Stimulated activated CD8-positive, alpha-beta memory T cell treated with anti-CD3 and anti-CD28 coated beads, Interleukin-15, amount 100 ng/mL, for 1 hour (primary cell): ENCODE results near the gene GRB10.
"Not testable (repeated sequence)": the region's sequence is repeated elsewhere in the genome, so short reads cannot be mapped to it uniquely, and the experiment has no call there.

Experiments
- DNase-seq: peaks from one replicate; pipeline ENCODE4 v3.0.0-alpha.2; 2020; ENCODE audit warnings: low read depth

The GRB10 gene

GRCh38 chr7:50778189-50778588 lies 4.5 kb downstream of the GRB10 start:
- no peak for DNase-seq

DNA sequence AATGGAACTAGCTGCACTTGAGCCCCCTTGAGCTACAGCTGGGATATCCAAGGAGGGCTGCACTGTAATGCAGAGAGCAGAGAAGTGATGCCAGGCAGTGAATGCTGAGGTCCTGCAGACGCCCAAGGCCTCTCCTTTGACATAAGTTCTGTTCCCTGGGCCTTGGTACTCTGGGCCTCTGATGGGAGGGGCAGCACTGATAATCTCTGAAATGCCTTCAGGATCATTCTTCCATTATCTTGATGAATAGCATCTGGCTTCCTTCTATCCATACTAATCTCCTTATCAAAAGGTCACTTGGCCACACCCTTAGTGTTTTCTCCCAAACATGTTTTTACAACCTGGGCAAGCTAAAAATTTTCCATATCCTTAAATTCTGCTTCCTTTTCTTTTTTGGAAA lies 6.9 kb downstream of the GRB10 start:
- DNase-seq, result no peak

- no peak for DNase-seq
Observed at GRCh38 chr7:50775231-50775630, 7.5 kb downstream of the GRB10 start.

DNA sequence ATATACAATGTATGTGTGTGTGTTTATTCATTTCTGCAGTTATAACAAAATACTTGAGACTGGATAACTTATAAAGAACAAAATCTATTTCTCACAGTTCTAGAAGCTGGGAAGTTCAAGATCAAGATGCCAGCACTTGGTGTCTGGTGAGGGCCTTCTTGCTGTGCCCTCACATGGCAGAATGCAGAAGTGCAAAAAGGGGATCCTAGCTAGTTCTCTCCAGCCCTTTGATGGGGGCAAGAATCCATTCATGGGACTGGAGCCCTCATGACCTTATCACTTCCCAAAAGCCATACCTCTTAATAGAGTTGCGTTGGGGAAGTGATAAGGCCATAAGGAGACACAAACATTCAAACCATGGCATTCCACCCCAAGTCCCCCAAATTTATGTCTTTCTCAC lies 8.4 kb downstream of the GRB10 start:
- no peak for DNase-seq

- not testable (repeated sequence) for DNase-seq
Observed at GRCh38 chr7:50773071-50773470, 9.6 kb downstream of the GRB10 start.

- no peak for DNase-seq
Observed at GRCh38 chr7:50771120-50772002, 11.3 kb downstream of the GRB10 start.

- no peak for DNase-seq
Observed at GRCh38 chr7:50768485-50769474, 13.9 kb downstream of the GRB10 start.

DNA sequence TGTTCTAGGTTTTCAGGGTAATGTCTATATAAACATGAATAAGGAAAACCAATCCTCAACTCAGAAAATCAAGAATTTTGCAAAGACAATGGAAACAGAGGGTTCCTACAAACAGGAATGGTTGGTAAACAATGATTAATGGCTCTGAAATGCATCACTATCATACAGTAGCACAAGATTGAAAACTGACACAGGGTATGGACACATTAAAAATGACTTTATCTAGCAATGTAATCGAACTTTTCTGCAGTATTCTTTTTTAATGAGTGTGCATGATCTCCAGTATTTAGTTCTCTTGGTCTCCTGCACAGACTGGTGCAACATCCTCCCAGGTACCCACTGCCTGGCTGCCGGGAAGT lies 15.9 kb downstream of the GRB10 start:
- DNase-seq, result no peak

DNA sequence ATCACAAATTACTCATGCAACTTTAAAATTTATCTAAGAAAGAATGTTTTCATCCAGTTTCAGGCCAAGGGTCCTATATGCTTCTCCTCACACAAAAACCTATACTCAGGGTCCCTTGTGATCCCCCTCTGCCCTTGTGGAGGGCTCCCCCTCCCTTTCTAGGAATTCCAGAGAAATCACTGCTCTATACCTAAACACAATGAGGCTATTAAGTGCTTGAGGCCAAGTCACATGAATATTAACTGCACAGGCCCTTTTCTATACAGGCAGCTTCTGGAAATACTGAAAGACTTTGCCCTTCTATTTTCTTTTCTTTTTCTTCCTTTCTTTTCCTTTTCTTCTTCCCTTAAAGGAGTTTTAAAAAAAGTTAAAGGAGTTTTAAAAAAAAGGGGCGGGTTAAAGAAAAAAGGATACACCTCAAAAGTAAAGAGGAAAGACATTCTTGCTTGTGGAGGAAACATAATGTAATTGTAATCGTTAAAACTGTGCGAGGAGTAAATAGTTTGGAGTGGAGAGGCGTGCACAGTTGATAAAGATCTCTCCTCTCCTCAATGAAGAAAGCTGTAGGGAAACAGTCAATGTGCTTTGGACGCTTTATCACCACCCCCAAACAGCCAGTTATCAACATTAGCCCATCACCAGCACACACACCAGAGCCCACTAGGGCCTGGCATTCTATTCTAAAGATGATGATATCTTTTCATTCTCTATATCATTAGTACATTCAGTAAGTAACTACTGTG lies 16.4 kb downstream of the GRB10 start:
- no peak for DNase-seq

GRCh38 chr7:50762337-50762736 lies 20.4 kb downstream of the GRB10 start:
- no peak for DNase-seq

DNA sequence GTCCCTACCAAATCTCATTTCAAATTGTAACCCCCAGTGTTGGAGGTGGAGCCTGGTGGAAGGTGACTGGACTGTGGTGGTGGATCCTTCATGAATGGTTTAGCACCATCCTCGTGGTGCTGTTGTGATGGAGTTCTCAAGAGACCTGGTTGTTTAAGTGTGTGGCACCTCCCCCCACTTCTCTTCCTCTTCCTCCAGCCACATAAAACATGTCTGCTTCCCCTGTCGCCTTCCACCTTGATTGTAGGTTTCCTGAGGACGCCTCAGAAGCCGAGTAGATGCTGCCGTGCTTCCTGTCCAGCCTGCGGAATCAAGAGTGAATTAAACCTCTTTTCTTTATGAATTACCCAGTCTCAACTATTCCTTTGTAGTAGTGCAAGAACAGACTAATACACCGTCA lies 21.0 kb downstream of the GRB10 start:
- no peak for DNase-seq

DNA sequence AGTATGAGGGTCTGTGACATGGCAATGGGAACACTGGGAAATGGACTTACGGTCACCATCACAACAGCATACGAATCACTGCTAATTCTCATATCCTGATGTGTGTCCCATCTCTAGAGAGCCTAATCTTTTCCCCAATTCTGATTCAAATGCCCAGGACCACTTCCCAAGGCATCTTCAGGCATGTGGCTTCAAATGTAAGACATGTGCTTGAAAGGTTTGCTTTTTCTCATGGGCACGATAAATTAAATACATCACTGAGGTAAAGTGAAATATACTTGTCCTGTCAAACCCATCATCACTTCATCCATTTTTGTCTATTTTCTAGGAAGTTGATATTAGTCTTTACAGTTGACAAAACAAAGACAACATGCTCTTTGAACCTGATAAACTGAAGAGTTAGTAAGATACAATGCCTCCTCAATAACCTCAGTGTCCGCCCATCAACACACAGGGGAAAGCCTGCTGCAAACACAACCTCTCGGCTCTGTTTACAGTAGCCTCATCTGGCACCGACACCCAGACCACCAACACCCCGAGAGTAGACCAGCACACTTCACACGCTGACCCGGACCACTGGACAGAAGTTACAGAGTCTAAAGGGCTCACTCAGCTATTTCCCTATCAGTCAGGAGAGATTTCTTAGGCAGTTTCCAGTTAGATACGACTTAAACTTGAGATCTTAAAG lies 24.8 kb downstream of the GRB10 start:
- DNase-seq, result no peak

GRCh38 chr7:50756180-50756579 lies 26.5 kb downstream of the GRB10 start:
- DNase-seq, result no peak

DNA sequence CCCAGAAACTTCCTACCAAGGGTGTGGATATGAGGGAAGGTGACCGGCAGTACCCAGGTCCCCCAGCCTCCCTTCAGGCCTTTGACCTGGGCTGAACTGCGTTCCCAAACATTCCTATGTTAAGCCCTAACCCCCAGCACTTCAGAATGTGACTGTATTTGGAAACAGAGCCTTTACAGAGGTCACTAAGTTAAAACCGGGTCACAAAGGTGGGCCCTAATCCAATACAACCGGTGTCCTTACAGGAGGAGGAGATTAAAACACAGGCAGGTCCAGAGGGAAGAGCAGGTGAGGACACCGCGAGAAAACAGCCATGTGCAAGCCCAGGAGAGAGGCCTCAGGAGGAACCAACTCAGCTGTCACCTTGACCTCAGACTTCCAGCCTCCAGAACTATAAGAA lies 28.0 kb downstream of the GRB10 start:
- DNase-seq, result no peak

- no peak for DNase-seq
Observed at GRCh38 chr7:50754241-50754640, 28.5 kb downstream of the GRB10 start.

DNA sequence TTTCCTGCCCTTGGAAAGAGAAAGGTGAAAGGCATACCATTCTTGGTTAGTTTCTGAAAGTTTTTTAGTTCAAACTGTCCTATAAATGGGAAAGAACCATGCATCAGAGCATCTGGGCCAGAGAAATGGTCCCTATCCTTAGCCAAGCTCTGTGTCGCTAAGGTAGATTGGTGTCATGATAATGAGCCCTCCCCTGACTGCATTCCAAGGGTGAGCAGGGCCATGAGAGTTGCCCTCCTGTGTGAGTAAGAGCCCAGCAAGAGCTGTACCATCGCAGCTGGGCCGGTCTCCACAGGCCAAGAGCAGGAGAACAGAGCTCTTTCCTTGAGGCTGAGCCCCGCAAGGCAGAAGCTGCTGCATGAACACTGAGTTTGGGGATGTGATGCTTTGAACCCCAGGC lies 30.3 kb downstream of the GRB10 start:
- no peak for DNase-seq

DNA sequence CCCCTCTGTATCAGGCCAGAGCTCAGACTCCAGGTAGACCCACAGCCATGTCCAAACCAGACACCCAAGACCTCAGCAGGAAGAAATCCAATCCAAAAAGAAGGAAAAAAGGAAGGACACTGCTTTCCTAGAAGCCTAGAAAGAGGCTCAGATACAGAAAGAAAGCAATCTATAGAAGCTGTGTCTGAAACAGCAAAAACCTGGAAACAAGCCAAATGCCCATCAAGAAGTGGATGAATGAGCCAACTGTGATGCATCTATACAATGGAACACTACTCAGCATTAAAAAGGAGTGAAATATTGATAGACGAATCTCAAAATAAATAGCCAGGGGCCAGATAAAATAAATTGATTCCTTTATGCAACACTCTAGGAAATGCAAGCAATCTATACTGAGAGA lies 31.6 kb downstream of the GRB10 start:
- DNase-seq, result no peak

- DNase-seq, result no peak
Observed at GRCh38 chr7:50749896-50750295, 32.8 kb downstream of the GRB10 start.

GRCh38 chr7:50748472-50748871 lies 34.2 kb downstream of the GRB10 start:
- no peak for DNase-seq

DNA sequence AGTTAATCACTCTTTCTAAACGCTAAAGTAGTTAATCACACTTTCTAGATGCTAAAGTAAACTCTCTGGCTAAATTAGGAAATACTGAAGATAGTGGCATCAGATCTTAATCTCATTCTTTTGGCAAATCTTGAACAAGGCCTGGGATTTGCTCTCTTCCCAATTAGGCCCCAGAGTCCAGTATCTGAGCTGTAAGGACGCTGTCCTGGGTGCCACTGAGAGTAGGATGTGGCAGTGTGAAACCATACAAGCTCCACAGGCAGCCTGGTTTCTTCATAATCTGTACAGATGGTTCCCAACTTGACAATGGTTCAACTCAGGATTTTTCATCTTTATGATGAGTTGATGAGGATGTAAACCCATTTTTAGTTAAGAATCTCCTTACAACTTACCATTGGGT lies 36.9 kb downstream of the GRB10 start:
- DNase-seq, result no peak

DNA sequence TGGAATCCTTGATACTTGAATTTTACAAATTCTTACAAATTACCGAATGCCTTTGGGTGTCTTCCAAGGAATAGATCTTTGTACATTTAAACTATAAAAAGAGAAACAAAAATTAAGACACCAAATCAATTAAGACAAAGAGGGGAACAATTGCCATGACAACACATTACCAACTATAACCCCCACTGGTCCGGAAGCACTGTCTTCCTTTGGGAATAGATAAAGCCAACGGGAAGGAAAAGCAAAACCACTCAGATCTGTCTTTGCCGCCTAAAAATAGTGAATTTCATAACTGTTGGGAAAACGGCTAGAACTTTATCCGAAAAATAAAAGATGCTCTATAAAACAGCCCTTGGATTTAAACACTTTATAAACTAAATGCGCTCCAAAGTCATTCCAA lies 37.4 kb downstream of the GRB10 start:
- DNase-seq, result no peak

DNA sequence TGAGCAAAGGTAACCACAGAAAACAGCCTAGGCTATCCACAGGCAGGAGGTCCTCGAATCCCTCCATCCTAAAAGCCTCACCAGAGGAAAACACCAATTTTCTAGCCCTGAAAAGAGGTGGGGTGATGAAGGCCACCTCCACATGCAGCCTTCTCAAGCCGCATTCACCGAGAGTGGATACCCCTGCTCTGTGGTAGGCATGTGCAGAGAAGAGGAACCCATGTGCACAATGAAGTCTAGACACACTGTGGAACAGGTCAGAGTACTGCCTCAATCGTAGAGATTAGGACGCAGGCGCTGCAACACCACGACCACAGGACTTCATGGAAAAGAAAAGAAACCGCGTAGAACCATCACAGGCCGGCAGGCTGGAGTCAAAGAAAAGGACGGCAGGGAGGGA lies 38.8 kb downstream of the GRB10 start:
- DNase-seq, result no peak
